Tibial nerve (tissue), 4 donors: ENCODE results near the gene EDA. TPM values are rescaled to one million over a fixed set of nuclear protein-coding genes. Genes with fewer than 3 reads are reported as not detected.
A peak's percentile ranks its signal among the peaks of the same experiment; 100 is the strongest.

ENCODE experiments used
- DNase-seq, 2 donors: peaks; one replicate each; pipeline ENCODE4 v3.0.0-alpha.2; 2019; ENCODE audit warnings: low spot score in 2 of 2
- H3K27ac ChIP-seq, 4 donors: fragments of 200-600 bp; sonication (generic) in 3 of 4; one replicate each; pipeline ENCODE4 v1.5.1; 2017 to 2019; ENCODE audit warnings: mild to moderate bottlenecking in 1 of 4
- H3K27me3 ChIP-seq, 2 donors: fragments of 200-600 bp; sonication (generic) in 1 of 2; one replicate each; pipeline versions ENCODE4 v1.5.1 to v1.6.0; 2017 to 2019
- H3K36me3 ChIP-seq, 3 donors: fragments of 200-600 bp; sonication (generic); one replicate each; pipeline ENCODE4 v1.5.1; 2018 to 2019
- H3K4me1 ChIP-seq, 4 donors: fragments of 200-600 bp; sonication (generic) in 3 of 4; one replicate each; pipeline ENCODE4 v1.5.1; 2017 to 2019
- H3K4me3 ChIP-seq, 4 donors: fragments of 200-600 bp; sonication (generic) in 3 of 4; one replicate each; pipeline ENCODE4 v1.5.1; 2017 to 2019; ENCODE audit warnings: mild to moderate bottlenecking in 1 of 4, moderate library complexity in 1 of 4
- H3K9me3 ChIP-seq, 4 donors: fragments of 200-600 bp; sonication (generic) in 3 of 4; one replicate each; pipeline ENCODE4 v1.5.1; 2017 to 2019
- CTCF ChIP-seq, 5 experiments: fragments of 200-600 bp in 3 of 5; fragments of 450-650 bp in 2 of 5; sonication (generic) in 3 of 5; IDR thresholded peaks; one replicate each; pipeline ENCODE4 v1.5.1; 2016 to 2019; ENCODE audit warnings: antibody characterized with exemption in 5 of 5, mild to moderate bottlenecking in 3 of 5, moderate library complexity in 2 of 5
- EP300 ChIP-seq, 2 donors: sonication (generic); formaldehyde crosslinking; IDR thresholded peaks; one replicate each; pipeline ENCODE4 v1.6.1; 2017; ENCODE audit warnings: antibody characterized with exemption in 2 of 2, mild to moderate bottlenecking in 1 of 2
- POLR2A ChIP-seq, 2 donors: fragments of 450-650 bp; IDR thresholded peaks; one replicate each; pipeline ENCODE4 v1.6.1; 2017; ENCODE audit warnings: antibody characterized with exemption in 2 of 2, mild to moderate bottlenecking in 2 of 2, moderate library complexity in 2 of 2
- WGBS, 2 donors: methylation state at CpG; one replicate each; pipeline ENCODE4 v1.1.5; 2018; 5-methylcytosine and 5-hydroxymethylcytosine counted together
- total RNA-seq, 4 donors: library from RNA; depleted of rRNA; stranded (reverse); fragments of >200 nt; gene quantifications; one replicate each; pipeline ENCODE4 v1.1.0, GENCODE V29; 2016

Gene EDA
- total RNA-seq, 4 donors from 2014 or later = 9.2 to 13.8 (median 10.3) TPM

- TF ChIP-seq POLR2A (IDR thresholded peaks at IDR 0.05) (no peak), EP300 (IDR thresholded peaks at IDR 0.05) (no peak), CTCF (IDR thresholded peaks at IDR 0.05) (no peak)
- WGBS, 2 donors = 32 to 50% methylated on average over 1 of the region's 1 CpG
- no peak for DNase-seq
- Histone ChIP-seq H3K4me1 (peaks cover 0 to 6% (median 0%) of the 10 kb centered on the region in 4 donors), H3K4me3 (no peak overlapping the region), H3K9me3 (peaks cover 0 to 2% (median 0%) of the 10 kb centered on the region in 4 donors), H3K36me3 (no peaks in the 10 kb centered on the region), H3K27ac (peak overlapping the region in 2 of 4 donors; percentile 0 to 69), H3K27me3 (no peaks in the 10 kb centered on the region)
Observed at GRCh38 chrX:69759921-69760625, 144.2 kb downstream of the EDA start.

DNA sequence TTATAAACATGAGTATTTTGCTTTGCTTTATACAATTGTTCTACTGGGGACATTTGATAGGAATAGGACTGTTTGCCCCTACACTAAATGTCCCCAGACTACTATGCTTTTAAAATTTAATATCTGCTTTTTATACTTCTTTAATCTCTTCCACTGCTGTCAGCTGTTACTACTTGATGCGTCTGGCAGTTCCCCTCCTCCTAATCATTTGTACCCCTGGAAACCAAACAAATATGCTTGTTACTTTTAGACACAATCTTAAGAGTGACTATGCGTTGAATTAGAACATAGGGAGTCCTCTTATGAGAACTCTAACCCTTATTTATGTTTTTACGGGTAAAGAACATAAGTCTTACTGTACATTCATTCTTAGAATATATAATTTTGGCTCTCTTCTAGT, 145.7 kb downstream of the EDA start:
- no peaks in the 10 kb centered on the region for H3K36me3 ChIP-seq
- H3K9me3 ChIP-seq = no peaks in the 10 kb centered on the region
- no peak overlapping the region for H3K4me3 ChIP-seq
- no peak overlapping the region for H3K27ac ChIP-seq
- H3K4me1 ChIP-seq = peaks cover 0 to 6% (median 0%) of the 10 kb centered on the region in 4 donors
- TF ChIP-seq POLR2A (IDR thresholded peaks at IDR 0.05) (no peak), EP300 (IDR thresholded peaks at IDR 0.05) (no peak), CTCF (IDR thresholded peaks at IDR 0.05) (no peak)
- WGBS, 2 donors = 69 to 81% methylated on average over 3 of the region's 3 CpGs
- DNase-seq = no peak
- no peaks in the 10 kb centered on the region for H3K27me3 ChIP-seq

DNA sequence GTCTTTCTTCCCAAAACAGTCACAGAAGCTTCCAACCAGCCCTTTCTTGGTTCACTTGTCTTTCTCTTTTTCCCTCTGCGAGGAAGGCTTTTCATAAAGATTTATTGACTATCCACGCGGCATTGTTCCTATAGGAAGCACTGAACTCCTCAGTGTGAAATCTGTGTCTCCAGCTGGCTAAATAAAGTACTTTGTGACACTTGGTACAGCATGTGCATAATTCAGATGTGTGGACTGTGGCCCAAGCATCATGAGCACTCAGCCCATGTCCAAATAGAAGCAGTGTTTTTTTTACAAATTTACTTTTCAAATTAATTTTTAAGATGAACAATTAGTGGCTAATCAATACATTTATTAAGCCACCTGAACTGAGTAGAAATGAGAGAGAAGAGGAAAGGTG, 146.4 kb downstream of the EDA start:
- Histone ChIP-seq H3K27ac (no peak overlapping the region), H3K27me3 (no peaks in the 10 kb centered on the region), H3K36me3 (no peaks in the 10 kb centered on the region), H3K4me3 (no peak overlapping the region), H3K9me3 (no peaks in the 10 kb centered on the region), H3K4me1 (peaks cover 0 to 6% (median 0%) of the 10 kb centered on the region in 4 donors)
- no peak for DNase-seq
- 77 to 87% methylated on average over 3 of the region's 3 CpGs for WGBS, 2 donors
- TF ChIP-seq POLR2A (IDR thresholded peaks at IDR 0.05) (no peak), EP300 (IDR thresholded peaks at IDR 0.05) (no peak), CTCF (IDR thresholded peaks at IDR 0.05) (no peak)

DNA sequence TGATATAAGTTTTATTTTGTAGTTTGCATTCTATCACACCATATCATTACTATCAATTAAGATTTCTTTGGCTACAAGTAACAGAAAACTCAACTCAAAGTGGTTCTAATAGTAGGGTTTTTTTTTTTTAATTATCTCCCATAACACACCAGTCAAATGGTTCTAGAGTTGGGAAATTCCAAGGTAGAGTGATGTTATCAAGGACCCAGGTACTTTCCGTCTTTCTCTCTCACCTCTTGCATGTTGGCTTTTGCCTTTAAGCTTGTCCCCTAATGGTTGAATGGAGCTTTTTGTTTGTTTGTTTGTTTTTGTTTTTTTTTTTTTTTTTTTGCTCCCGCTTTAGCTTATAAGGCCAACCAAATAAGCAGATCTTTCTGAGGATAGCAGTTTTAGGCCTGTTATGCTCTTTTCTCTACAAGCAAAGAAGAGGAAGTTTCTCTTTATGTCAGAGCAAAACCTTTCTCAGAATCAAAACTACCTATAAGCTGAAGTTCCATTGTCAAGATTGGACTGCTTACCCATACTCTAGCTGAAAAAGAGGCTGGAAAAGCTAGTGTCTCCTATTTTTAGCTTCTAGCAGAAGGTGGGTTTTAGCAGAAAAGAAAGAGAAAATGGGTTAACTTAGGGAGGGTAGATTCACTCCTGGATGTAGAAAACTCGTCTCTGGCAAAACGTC, 177.5 kb downstream of the EDA start:
- Histone ChIP-seq H3K27ac (no peak overlapping the region), H3K36me3 (no peaks in the 10 kb centered on the region), H3K4me3 (no peak overlapping the region), H3K9me3 (no peaks in the 10 kb centered on the region), H3K4me1 (no peaks in the 10 kb centered on the region), H3K27me3 (no peaks in the 10 kb centered on the region)
- no peak for DNase-seq
- 65 to 70% methylated on average over 4 of the region's 4 CpGs for WGBS, 2 donors
- TF ChIP-seq EP300 (IDR thresholded peaks at IDR 0.05) (no peak), CTCF (IDR thresholded peaks at IDR 0.05) (no peak), POLR2A (IDR thresholded peaks at IDR 0.05) (no peak)

- no peak for DNase-seq
- no peaks in the 10 kb centered on the region for H3K9me3 ChIP-seq
- H3K36me3 ChIP-seq = no peaks in the 10 kb centered on the region
- H3K27me3 ChIP-seq = no peaks in the 10 kb centered on the region
- H3K4me3 ChIP-seq = no peak overlapping the region
- no peak overlapping the region for H3K27ac ChIP-seq
- H3K4me1 ChIP-seq = no peaks in the 10 kb centered on the region
- TF ChIP-seq POLR2A (IDR thresholded peaks at IDR 0.05) (no peak), EP300 (IDR thresholded peaks at IDR 0.05) (no peak), CTCF (IDR thresholded peaks at IDR 0.05) (no peak)
- 80% methylated on average over 3 of the region's 3 CpGs; no CpG with 5 or more reads in 1 of the 2 donors for WGBS, 2 donors
Observed at GRCh38 chrX:69795702-69796101, 179.8 kb downstream of the EDA start.
